ENCODE results near the gene STK24. TPM values are rescaled to one million over a fixed set of nuclear protein-coding genes. Genes with fewer than 3 reads are reported as not detected.

Gene STK24
- total and polyA plus RNA-seq, 2 of the 4 experiments (the other 2 are of a cell fraction) = 29.2 to 43.4 TPM

- peaks cover 21% of the 10 kb centered on the region for H3K4me1 ChIP-seq (ENCODE audit: control insufficient read depth, insufficient read depth, low read length)
- dilution Hi-C loops (cut with HindIII; ENCODE audit: low sequenced_read_pairs, unreplicated experiment) = no loop called here
These were observed 13.8 kb downstream of the STK24 start for GRCh38 chr13:98563071-98563470.

More at GRCh38 chr13:98563071-98563470, 13.8 kb downstream of the STK24 start:
- no peak for TF ChIP-seq MAZ (IDR thresholded peaks at IDR 0.05; ENCODE audit: borderline replicate concordance, low read depth, low read length)
- H4K5ac ChIP-seq (ENCODE audit: low read depth, low read length) = peak overlapping the region; percentile 67
- no peak overlapping the region for H2BK15ac ChIP-seq (ENCODE audit: low read depth, low read length)
- H3K56ac ChIP-seq (ENCODE audit: extremely low read depth, insufficient read depth, low read length) = no peak overlapping the region
- ChIA-PET POLR2A (ENCODE audit: unreplicated experiment) (no interaction called here), CTCF (no interaction called here)
- no peak overlapping the region; the same call in 1 of the 2 replicates for H4K91ac ChIP-seq (ENCODE audit: insufficient read depth, low read depth, low read length)
- no peak overlapping the region for H2BK20ac ChIP-seq (ENCODE audit: low read depth, low read length)
- peaks cover 86% of the 10 kb centered on the region for H4K20me1 ChIP-seq (ENCODE audit: insufficient read depth, low read length)
- H2BK5ac ChIP-seq (ENCODE audit: low read depth, low read length, poor library complexity, severe bottlenecking) = peak overlapping the region; percentile 28
- H3K27ac ChIP-seq (ENCODE audit: insufficient read depth, low read length) = peak overlapping the region; percentile 71; the same call in 1 of the 2 replicates
- peak overlapping the region; percentile 29; the same call in 1 of the 2 replicates for H2AK5ac ChIP-seq (ENCODE audit: low read depth, low read length)
- BruUV-seq (replicated peaks) = no TSS peak
- peak overlapping the region; percentile 23; the same call in 1 of the 2 replicates for H3K9ac ChIP-seq (ENCODE audit: low read depth, low read length)
- H3K36me3 ChIP-seq (ENCODE audit: control insufficient read depth, insufficient read depth, low read length) = peaks cover 6% of the 10 kb centered on the region; the same call in 1 of the 2 replicates
- peak overlapping the region in 1 of 2 experiments; percentile 41; a peak in 2 of 4 replicates for H4K8ac ChIP-seq (ENCODE audit: low read depth in 2 of 2, low read length in 2 of 2)
- peak overlapping the region; percentile 55 for H3K4ac ChIP-seq (ENCODE audit: low read depth, low read length)
- no peak for ATAC-seq (ENCODE audit: low read depth)
- no peak overlapping the region for H2AK9ac ChIP-seq (replicated peaks; ENCODE audit: low read depth, low read length, poor library complexity)
- peak overlapping the region; percentile 39 for H3K4me3 ChIP-seq (ENCODE audit: insufficient read depth, low read depth, low read length)
- in situ Hi-C loops (cut with MboI; ENCODE audit: low sequenced_read_pairs) = no loop called here
- H3K14ac ChIP-seq (replicated peaks; ENCODE audit: low read depth, low read length) = peak overlapping the region; percentile 61
- peaks cover 10 to 86% of the 10 kb centered on the region in 2 experiments; a peak in 3 of 4 replicates for H3K79me1 ChIP-seq (ENCODE audit: low read depth in 1 of 2, low read length in 2 of 2)
- no peak overlapping the region for H2AFZ ChIP-seq (replicated peaks; ENCODE audit: low read length, poor library complexity)
- H3K27me3 ChIP-seq (ENCODE audit: control insufficient read depth, insufficient read depth, low read length) = no peaks in the 10 kb centered on the region
- peaks cover 29% of the 10 kb centered on the region for H3K9me1 ChIP-seq (ENCODE audit: insufficient read depth, low read length)
- H3K4me2 ChIP-seq (ENCODE audit: low read depth, low read length) = peak overlapping the region; percentile 100
- H3K9me3 ChIP-seq (ENCODE audit: control insufficient read depth, insufficient read depth, low read length) = no peaks in the 10 kb centered on the region
- H3K23ac ChIP-seq (ENCODE audit: low read depth, low read length) = 0 out of 2 replicates have a peak overlapping the region, but pooled peaks have one; percentile 33
- intact Hi-C loops (cut with micrococcal nuclease) = no loop called here
- H2BK120ac ChIP-seq (ENCODE audit: low read depth, low read length) = no peak overlapping the region
- no peak for DNase-seq
- no CpG with 5 or more reads among the region's 6 CpGs for WGBS, 2 experiments (ENCODE audit: extremely low coverage in 2 of 2, insufficient read length in 1 of 2)
- H3K18ac ChIP-seq (ENCODE audit: low read depth, low read length) = 0 out of 2 replicates have a peak overlapping the region, but pooled peaks have one; percentile 60
